Ishikawa (cell line): ENCODE measurements around the gene INTS14.

Experiments
- CEBPB ChIP-seq: IDR thresholded peaks from 2 replicates; pipeline ENCODE4 v1.6.1; 2012
- EP300 ChIP-seq: IDR thresholded peaks from 2 replicates; pipeline ENCODE4 v1.6.1; 2012; ENCODE audit warnings: borderline replicate concordance
- MAX ChIP-seq: IDR thresholded peaks from 2 replicates; pipeline ENCODE4 v1.6.1; 2012
- NFIC ChIP-seq: IDR thresholded peaks from 2 replicates; pipeline ENCODE4 v1.6.1; 2012
- TAF1 ChIP-seq: IDR thresholded peaks from 2 replicates; pipeline ENCODE4 v1.6.1; 2012; ENCODE audit warnings: low read depth, mild to moderate bottlenecking
- YY1 ChIP-seq: IDR thresholded peaks from 2 replicates; pipeline ENCODE4 v1.6.1; 2012; ENCODE audit warnings: low read depth

- no peak for TF ChIP-seq TAF1
- no peak for TF ChIP-seq MAX
- no peak for TF ChIP-seq CEBPB
- no peak for TF ChIP-seq EP300
- no peak for TF ChIP-seq NFIC
- TF ChIP-seq YY1, result no peak
These were observed 27.2 kb upstream of the INTS14 start for GRCh38 chr15:65638109-65638508.
